ENCODE data around the gene LAMB1.
A peak's percentile ranks its signal among the peaks of the same experiment; 100 is the strongest.

Gene LAMB1

GRCh38 chr7:107994421-107995030, 8.4 kb downstream of the LAMB1 start:
- H3K4me3 ChIP-seq (ENCODE audit: low read length) = no peak overlapping the region
- no peak for DNase-seq (ENCODE audit: low read depth)
- no peak for TF ChIP-seq CTCF (IDR thresholded peaks at IDR 0.05; ENCODE audit: insufficient read depth, low read depth, low read length, missing control alignments)

DNA sequence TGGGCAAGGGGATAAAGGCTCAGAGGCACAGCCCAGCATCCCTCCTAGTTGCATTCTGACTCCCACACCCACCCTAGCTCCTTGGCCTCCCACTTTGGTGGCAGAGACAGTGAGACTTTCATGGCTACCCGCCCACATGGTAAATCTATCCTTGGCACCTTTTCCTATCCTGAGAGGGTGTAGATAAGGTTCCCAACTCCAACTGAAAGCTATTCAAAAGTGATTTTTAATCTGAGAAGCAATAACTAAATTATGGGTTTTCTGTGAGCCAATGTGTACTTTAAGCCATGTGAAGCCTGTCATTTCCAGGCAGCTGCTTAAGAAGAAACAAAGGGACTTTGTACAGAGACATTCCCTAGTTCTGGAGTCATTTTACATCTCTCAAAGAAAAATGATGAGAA, 9.1 kb downstream of the LAMB1 start:
- TF ChIP-seq CTCF (IDR thresholded peaks at IDR 0.05; ENCODE audit: insufficient read depth, low read depth, low read length, missing control alignments) = no peak
- DNase-seq (ENCODE audit: low read depth) = no peak

DNA sequence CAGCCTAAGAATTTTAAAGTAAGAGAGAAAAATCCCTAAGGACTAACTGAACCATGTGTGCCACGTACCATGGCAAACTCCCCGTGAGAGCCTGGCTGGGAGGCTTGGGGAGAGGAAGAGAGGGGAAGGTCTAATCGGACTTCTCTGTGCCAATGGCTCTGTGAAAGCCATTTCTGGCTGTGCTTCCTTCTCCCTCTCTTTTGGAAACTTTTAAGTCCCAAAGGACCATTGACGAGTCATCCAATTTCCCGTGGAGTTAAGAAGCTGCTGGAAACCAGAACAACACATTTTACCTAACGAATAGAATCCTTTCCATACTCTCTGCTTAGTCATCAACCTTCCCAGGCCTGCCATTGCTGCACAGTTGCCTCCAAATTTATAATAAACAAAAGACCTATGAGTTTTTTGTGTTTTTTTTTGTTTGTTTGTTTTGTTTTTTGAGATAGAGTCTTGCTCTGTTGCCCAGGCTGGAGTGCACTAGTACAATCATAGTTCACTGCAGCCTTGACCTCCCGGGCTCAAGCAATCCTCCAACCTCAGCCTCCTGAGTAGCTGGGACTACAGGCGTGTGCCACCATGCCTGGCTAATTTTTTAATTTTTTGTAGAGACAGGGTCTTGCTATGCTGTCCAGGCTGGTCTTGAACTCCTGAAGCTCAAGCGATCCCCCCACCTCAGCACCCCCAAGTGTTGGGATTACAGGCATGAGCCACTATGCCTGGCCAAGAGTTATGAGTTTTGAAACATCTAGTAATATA, 13.2 kb downstream of the LAMB1 start:
- no peak overlapping the region for H3K4me3 ChIP-seq (ENCODE audit: low read length)
- no peak for TF ChIP-seq CTCF (IDR thresholded peaks at IDR 0.05; ENCODE audit: insufficient read depth, low read depth, low read length, missing control alignments)
- DNase-seq (ENCODE audit: low read depth) = no peak

More for the DNA sequence above, 9.1 kb downstream of the LAMB1 start:
- H3K4me3 ChIP-seq (ENCODE audit: low read length) = no peak overlapping the region

DNA sequence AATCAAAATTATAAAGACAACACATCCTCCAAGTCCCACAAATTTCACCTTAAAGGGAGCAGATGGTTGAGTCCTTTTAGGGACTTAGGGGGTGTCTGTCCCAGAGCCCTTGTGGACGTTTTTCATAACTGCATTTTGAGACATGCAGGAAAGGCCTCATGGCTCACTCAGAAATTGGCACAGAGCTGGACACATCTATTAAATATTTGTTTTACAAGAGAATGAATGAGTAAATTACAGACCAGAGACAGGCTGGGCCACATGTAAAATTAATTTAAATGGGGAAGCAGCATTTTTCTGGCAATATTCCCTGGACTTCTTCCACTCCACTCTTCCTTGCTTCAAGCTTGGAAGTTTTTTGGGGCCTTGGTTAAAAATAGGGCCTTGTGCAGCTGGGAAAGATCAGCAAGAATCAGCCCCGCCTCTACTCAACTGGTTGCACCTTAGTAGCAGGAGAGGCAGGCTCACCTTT, 20.0 kb downstream of the LAMB1 start:
- peak; percentile 22 for TF ChIP-seq CTCF (IDR thresholded peaks at IDR 0.05; ENCODE audit: insufficient read depth, low read depth, low read length, missing control alignments)
- no peak for DNase-seq (ENCODE audit: low read depth)
- H3K4me3 ChIP-seq (ENCODE audit: low read length) = no peak overlapping the region

DNA sequence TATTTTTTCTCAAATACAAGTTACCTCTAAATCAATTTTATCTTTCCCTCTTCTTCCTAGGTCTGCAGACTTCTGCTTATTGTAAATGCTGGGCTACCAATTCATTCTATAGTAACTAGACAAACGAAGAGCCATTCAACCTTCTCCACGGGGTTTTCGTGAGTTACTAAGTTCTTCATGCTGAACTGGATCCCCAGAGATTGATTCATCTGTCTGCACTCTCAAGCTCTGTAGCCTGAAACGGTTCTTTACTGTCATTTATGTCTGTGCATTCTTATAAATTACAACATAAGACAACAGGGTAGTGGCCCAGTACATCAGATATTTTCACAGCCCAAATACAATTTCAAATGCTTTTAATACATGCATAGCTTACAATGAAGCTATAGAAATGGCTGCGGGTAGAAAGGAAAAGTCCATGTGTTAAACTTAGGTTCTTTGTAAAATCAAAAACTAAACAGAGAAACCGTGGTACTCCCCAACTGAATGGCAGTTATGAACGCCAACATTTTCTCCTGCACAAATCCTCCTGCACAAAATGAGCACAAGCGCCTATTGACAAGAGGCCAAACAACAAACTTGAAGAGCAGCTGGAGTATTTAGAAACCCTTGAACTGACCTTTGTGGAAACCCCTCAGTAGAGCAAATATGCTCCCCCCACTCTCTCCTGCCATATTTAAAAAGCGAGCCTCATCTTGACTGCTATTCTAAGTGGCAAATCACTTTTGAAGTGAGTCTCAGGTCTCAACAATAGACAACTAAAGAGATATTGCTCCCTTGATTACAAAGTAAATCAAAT, 20.7 kb downstream of the LAMB1 start:
- no peak for TF ChIP-seq CTCF (IDR thresholded peaks at IDR 0.05; ENCODE audit: insufficient read depth, low read depth, low read length, missing control alignments)
- DNase-seq (ENCODE audit: low read depth) = no peak
- H3K4me3 ChIP-seq (ENCODE audit: low read length) = no peak overlapping the region

- H3K4me3 ChIP-seq (ENCODE audit: low read length) = no peak overlapping the region
- no peak for TF ChIP-seq CTCF (IDR thresholded peaks at IDR 0.05; ENCODE audit: insufficient read depth, low read depth, low read length, missing control alignments)
- no peak for DNase-seq (ENCODE audit: low read depth)
Measured at GRCh38 chr7:107981466-107981865, 21.5 kb downstream of the LAMB1 start.
